SK-N-SH treated with all-trans-retinoic acid at 6 μM for 48 hours (cell line): ENCODE results near the gene ARMH1.

Experiments
- BACH2 ChIP-seq: fragments of 250-450 bp; sonication (Bioruptor Pico); IDR thresholded peaks from 2 replicates; pipeline ENCODE4 v1.9.0; 2021; ENCODE audit warnings: mild to moderate bottlenecking, borderline replicate concordance
- CSDC2 ChIP-seq: fragments of 250-450 bp; sonication (Bioruptor Pico); IDR thresholded peaks from 2 replicates; pipeline ENCODE4 v1.5.0; 2020; ENCODE audit warnings: mild to moderate bottlenecking, moderate library complexity
- ESRRG ChIP-seq: fragments of 250-450 bp; sonication (Bioruptor Pico); IDR thresholded peaks from 2 replicates; pipeline ENCODE4 v1.6.1; 2021; ENCODE audit warnings: mild to moderate bottlenecking
- ISL1 ChIP-seq: fragments of 250-450 bp; sonication (Bioruptor Pico); IDR thresholded peaks from 2 replicates; pipeline ENCODE4 v2.1.2; 2022; ENCODE audit warnings: mild to moderate bottlenecking, moderate library complexity
- TOX ChIP-seq: fragments of 250-450 bp; sonication (Bioruptor Pico); IDR thresholded peaks from 2 replicates; pipeline ENCODE4 v1.8.0; 2021; ENCODE audit warnings: mild to moderate bottlenecking, moderate library complexity, borderline replicate concordance
- ZC3H10 ChIP-seq: fragments of 250-450 bp; sonication (Bioruptor Pico); IDR thresholded peaks from 2 replicates; pipeline ENCODE4 v1.5.1; 2021; ENCODE audit warnings: mild to moderate bottlenecking, moderate library complexity
- ZFP30 ChIP-seq: fragments of 450-650 bp; formaldehyde crosslinking; IDR thresholded peaks from 2 replicates; pipeline ENCODE4 v1.5.0; 2022; ENCODE audit warnings: mild to moderate bottlenecking, moderate library complexity
- ZNF565 ChIP-seq: fragments of 450-650 bp; formaldehyde crosslinking; conservative IDR thresholded peaks from 2 replicates; pipeline ENCODE4 v1.5.0; 2020; ENCODE audit warnings: low read depth, mild to moderate bottlenecking, moderate library complexity
- ZNF70 ChIP-seq: fragments of 450-650 bp; formaldehyde crosslinking; IDR thresholded peaks from 2 replicates; pipeline ENCODE4 v1.5.0; 2020; ENCODE audit warnings: mild to moderate bottlenecking, moderate library complexity
- TF ChIP-seq, protein P1 (sequence below): fragments of 250-450 bp; sonication (Bioruptor Pico); IDR thresholded peaks from 2 replicates; pipeline ENCODE4 v1.8.0; 2020; ENCODE audit warnings: mild to moderate bottlenecking, moderate library complexity, borderline replicate concordance
- TF ChIP-seq, protein P2 (sequence below): fragments of 250-450 bp; sonication (Bioruptor Pico); IDR thresholded peaks from 2 replicates; pipeline ENCODE4 v1.5.1; 2020; ENCODE audit warnings: low read depth, mild to moderate bottlenecking, moderate library complexity
- TF ChIP-seq, protein P3 (sequence below): fragments of 250-450 bp; sonication (Bioruptor Pico); IDR thresholded peaks from 2 replicates; pipeline ENCODE4 v1.5.1; 2021; ENCODE audit warnings: mild to moderate bottlenecking, moderate library complexity
- TF ChIP-seq, protein P4 (sequence below): fragments of 250-450 bp; sonication (Bioruptor Pico); IDR thresholded peaks from 2 replicates; pipeline ENCODE4 v1.8.0; 2021; ENCODE audit warnings: low read depth, mild to moderate bottlenecking, moderate library complexity, borderline replicate concordance

DNA sequence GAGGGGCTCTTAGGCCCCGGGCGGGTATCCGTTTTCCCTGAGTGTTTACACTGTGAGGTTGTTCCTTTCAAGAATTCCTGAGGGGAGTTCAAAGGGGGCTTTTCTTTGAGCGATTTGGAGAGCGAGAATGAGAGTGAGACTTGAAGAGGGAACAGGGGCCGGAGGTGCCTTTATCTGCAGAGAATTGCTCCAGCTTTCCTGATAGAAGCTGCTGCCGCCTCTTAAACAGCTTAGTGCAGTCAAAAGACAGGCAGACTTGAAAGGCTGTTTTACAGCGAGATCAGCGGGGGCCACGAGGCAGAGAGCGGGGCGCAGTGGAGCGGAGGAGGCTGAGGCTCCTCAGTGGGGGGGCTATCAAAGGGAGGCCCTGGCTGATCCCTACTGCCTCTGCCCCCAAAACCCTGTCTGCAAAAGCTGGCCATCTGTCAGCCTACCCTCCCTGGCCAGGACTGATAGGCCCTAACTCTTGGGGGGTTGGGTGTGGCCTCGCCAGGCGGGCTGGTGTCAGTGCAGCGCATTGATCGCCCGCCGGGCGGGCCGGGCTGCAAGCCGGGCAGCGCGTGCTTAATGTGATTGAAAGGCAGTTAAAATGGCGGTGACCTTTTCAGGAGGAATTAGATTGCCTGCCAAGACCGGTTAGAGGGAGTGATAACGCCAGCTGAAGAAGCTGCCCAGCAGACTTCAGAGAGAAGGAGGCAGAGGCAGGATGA lies 36.7 kb upstream of the ARMH1 start:
- TF ChIP-seq ISL1 (CRISPR knock-in tag) (no peak), BACH2 (CRISPR knock-in tag) (no peak), ESRRG (CRISPR knock-in tag) (no peak), ZNF70 (CRISPR knock-in tag) (no peak), ZFP30 (CRISPR knock-in tag) (no peak), TOX (no peak), ZC3H10 (no peak), ZNF565 (CRISPR knock-in tag) (no peak), CSDC2 (CRISPR knock-in tag) (no peak)
- TF ChIP-seq, protein P1, sequence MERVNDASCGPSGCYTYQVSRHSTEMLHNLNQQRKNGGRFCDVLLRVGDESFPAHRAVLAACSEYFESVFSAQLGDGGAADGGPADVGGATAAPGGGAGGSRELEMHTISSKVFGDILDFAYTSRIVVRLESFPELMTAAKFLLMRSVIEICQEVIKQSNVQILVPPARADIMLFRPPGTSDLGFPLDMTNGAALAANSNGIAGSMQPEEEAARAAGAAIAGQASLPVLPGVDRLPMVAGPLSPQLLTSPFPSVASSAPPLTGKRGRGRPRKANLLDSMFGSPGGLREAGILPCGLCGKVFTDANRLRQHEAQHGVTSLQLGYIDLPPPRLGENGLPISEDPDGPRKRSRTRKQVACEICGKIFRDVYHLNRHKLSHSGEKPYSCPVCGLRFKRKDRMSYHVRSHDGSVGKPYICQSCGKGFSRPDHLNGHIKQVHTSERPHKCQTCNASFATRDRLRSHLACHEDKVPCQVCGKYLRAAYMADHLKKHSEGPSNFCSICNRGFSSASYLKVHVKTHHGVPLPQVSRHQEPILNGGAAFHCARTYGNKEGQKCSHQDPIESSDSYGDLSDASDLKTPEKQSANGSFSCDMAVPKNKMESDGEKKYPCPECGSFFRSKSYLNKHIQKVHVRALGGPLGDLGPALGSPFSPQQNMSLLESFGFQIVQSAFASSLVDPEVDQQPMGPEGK (CRISPR knock-in tag) = no peak
- TF ChIP-seq, protein P2, sequence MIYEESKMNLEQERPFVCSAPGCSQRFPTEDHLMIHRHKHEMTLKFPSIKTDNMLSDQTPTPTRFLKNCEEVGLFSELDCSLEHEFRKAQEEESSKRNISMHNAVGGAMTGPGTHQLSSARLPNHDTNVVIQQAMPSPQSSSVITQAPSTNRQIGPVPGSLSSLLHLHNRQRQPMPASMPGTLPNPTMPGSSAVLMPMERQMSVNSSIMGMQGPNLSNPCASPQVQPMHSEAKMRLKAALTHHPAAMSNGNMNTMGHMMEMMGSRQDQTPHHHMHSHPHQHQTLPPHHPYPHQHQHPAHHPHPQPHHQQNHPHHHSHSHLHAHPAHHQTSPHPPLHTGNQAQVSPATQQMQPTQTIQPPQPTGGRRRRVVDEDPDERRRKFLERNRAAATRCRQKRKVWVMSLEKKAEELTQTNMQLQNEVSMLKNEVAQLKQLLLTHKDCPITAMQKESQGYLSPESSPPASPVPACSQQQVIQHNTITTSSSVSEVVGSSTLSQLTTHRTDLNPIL (CRISPR knock-in tag) = no peak
- TF ChIP-seq, protein P3, sequence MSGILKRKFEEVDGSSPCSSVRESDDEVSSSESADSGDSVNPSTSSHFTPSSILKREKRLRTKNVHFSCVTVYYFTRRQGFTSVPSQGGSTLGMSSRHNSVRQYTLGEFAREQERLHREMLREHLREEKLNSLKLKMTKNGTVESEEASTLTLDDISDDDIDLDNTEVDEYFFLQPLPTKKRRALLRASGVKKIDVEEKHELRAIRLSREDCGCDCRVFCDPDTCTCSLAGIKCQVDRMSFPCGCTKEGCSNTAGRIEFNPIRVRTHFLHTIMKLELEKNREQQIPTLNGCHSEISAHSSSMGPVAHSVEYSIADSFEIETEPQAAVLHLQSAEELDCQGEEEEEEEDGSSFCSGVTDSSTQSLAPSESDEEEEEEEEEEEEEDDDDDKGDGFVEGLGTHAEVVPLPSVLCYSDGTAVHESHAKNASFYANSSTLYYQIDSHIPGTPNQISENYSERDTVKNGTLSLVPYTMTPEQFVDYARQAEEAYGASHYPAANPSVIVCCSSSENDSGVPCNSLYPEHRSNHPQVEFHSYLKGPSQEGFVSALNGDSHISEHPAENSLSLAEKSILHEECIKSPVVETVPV (CRISPR knock-in tag) = no peak
- TF ChIP-seq, protein P4, sequence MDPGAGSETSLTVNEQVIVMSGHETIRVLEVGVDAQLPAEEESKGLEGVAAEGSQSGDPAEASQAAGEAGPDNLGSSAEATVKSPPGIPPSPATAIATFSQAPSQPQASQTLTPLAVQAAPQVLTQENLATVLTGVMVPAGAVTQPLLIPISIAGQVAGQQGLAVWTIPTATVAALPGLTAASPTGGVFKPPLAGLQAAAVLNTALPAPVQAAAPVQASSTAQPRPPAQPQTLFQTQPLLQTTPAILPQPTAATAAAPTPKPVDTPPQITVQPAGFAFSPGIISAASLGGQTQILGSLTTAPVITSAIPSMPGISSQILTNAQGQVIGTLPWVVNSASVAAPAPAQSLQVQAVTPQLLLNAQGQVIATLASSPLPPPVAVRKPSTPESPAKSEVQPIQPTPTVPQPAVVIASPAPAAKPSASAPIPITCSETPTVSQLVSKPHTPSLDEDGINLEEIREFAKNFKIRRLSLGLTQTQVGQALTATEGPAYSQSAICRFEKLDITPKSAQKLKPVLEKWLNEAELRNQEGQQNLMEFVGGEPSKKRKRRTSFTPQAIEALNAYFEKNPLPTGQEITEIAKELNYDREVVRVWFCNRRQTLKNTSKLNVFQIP (CRISPR knock-in tag) = no peak
